HepG2 (cell line): Measurements from ENCODE around the gene WWTR1. TPM values are rescaled to one million over a fixed set of nuclear protein-coding genes. Genes with fewer than 3 reads are reported as not detected.
A peak's percentile ranks its signal among the peaks of the same experiment; 100 is the strongest.

ENCODE experiments used
- IRF2 ChIP-seq: IDR thresholded peaks from 2 replicates; pipeline ENCODE4 v1.6.1; 2018; ENCODE audit warnings: missing genetic modification reagents, missing compliant biosample characterization
- KDM2A ChIP-seq: sonication (generic); formaldehyde crosslinking; IDR thresholded peaks from 2 replicates; pipeline ENCODE4 v1.4.0; 2020; ENCODE audit warnings: low read depth, missing genetic modification reagents, borderline replicate concordance
- MEIS2 ChIP-seq: sonication (generic); formaldehyde crosslinking; IDR thresholded peaks from 2 replicates; pipeline ENCODE4 v1.9.0; 2021; ENCODE audit warnings: mild to moderate bottlenecking, missing genetic modification reagents
- NONO ChIP-seq, 2 experiments: fragments of 450-650 bp in 1 of 2; sonication (generic) in 1 of 2; formaldehyde crosslinking in 1 of 2; IDR thresholded peaks in 1 of 2; conservative IDR thresholded peaks in 1 of 2; 2 replicates each; pipeline versions ENCODE4 v1.6.1 to v1.8.0; 2017 to 2022; ENCODE audit warnings: mild to moderate bottlenecking in 1 of 2, missing genetic modification reagents in 1 of 2, moderate library complexity in 1 of 2
- POLR2A ChIP-seq, 2 experiments: IDR thresholded peaks; 2 replicates each; pipeline ENCODE4 v1.6.1; 2011; ENCODE audit warnings: low read depth in 2 of 2, low read length in 2 of 2, mild to moderate bottlenecking in 1 of 2, moderate library complexity in 1 of 2; ENCODE audit not compliant: insufficient read depth in 1 of 2
- RNF2 ChIP-seq: fragments of 450-650 bp; conservative IDR thresholded peaks from 2 replicates; pipeline ENCODE4 v1.6.1; 2016; ENCODE audit warnings: low read depth
- SMYD3 ChIP-seq: sonication (generic); formaldehyde crosslinking; IDR thresholded peaks from 2 replicates; pipeline ENCODE4 v1.8.1; 2023; ENCODE audit warnings: mild to moderate bottlenecking, missing genetic modification reagents
- SOX13 ChIP-seq, 3 experiments: fragments of 450-650 bp in 1 of 3; sonication (generic) in 1 of 3; formaldehyde crosslinking in 1 of 3; IDR thresholded peaks in 2 of 3; conservative IDR thresholded peaks in 1 of 3; 2 replicates each; pipeline versions ENCODE4 v1.5.0 to v1.6.1; 2016 to 2020; ENCODE audit warnings: antibody characterized with exemption in 1 of 3, mild to moderate bottlenecking in 1 of 3, missing compliant biosample characterization in 1 of 3, missing genetic modification reagents in 1 of 3, moderate library complexity in 1 of 3
- THAP11 ChIP-seq: IDR thresholded peaks from 2 replicates; pipeline ENCODE4 v1.6.1; 2016; ENCODE audit warnings: missing biosample characterization, missing genetic modification reagents
- ZBTB20 ChIP-seq: sonication (generic); formaldehyde crosslinking; IDR thresholded peaks from 2 replicates; pipeline ENCODE4 v1.8.1; 2023; ENCODE audit warnings: missing genetic modification reagents, low read depth, mild to moderate bottlenecking, borderline replicate concordance
- ZNF234 ChIP-seq: sonication (generic); formaldehyde crosslinking; conservative IDR thresholded peaks from 2 replicates; pipeline ENCODE4 v1.5.1; 2020; ENCODE audit warnings: mild to moderate bottlenecking, missing genetic modification reagents
- ZNF430 ChIP-seq: sonication (generic); formaldehyde crosslinking; IDR thresholded peaks from 2 replicates; pipeline ENCODE4 v1.9.0; 2021; ENCODE audit warnings: mild to moderate bottlenecking, missing genetic modification reagents
- ZNF746 ChIP-seq: sonication (generic); formaldehyde crosslinking; IDR thresholded peaks from 2 replicates; pipeline ENCODE4 v1.8.0; 2022; ENCODE audit warnings: mild to moderate bottlenecking, missing genetic modification reagents
- ZNF749 ChIP-seq: sonication (generic); formaldehyde crosslinking; IDR thresholded peaks from 2 replicates; pipeline ENCODE4 v1.8.0; 2022; ENCODE audit warnings: mild to moderate bottlenecking, missing genetic modification reagents, moderate library complexity, borderline replicate concordance
- ZSCAN9 ChIP-seq: IDR thresholded peaks from 2 replicates; pipeline ENCODE4 v1.6.1; 2016; ENCODE audit warnings: borderline replicate concordance
- polyA plus RNA-seq, 8 experiments: library from polyadenylated mRNA; depleted of rRNA in 3 of 8; stranded (reverse) in 7 of 8; unstranded in 1 of 8; fragments of >200 nt; fragmentation: Illumina TruSeq in 4 of 8; extraction: Trizol in 4 of 8; gene quantifications; 2 replicates each; pipeline versions ENCODE4 v1.2.1 to v1.2.3, GENCODE V29; 2011 to 2016; ENCODE audit warnings: low read depth in 4 of 8, missing spikeins in 1 of 8, mixed read lengths in 1 of 8; ENCODE audit not compliant: insufficient read depth in 1 of 8
- total RNA-seq, 5 experiments: library from RNA; depleted of rRNA; stranded (reverse); fragments of >200 nt; fragmentation: Illumina TruSeq; extraction: Trizol; gene quantifications; 2 replicates each; pipeline ENCODE4 v1.2.3, GENCODE V29; 2016; ENCODE audit warnings: low read depth in 1 of 5
- TF ChIP-seq, protein P1 (sequence below): sonication (generic); formaldehyde crosslinking; IDR thresholded peaks from 2 replicates; pipeline ENCODE4 v1.8.1; 2023; ENCODE audit warnings: mild to moderate bottlenecking, missing genetic modification reagents
- TF ChIP-seq, protein P2 (sequence below): sonication (generic); formaldehyde crosslinking; IDR thresholded peaks from 2 replicates; pipeline ENCODE4 v1.4.0; 2020; ENCODE audit warnings: missing genetic modification reagents
- TF ChIP-seq, protein P3 (sequence below): conservative IDR thresholded peaks from 2 replicates; pipeline ENCODE4 v1.6.1; 2018; ENCODE audit warnings: missing genetic modification reagents
- TF ChIP-seq, protein P4 (sequence below): IDR thresholded peaks from 2 replicates; pipeline ENCODE4 v1.6.1; 2016; ENCODE audit warnings: missing compliant biosample characterization, missing genetic modification reagents, borderline replicate concordance
- TF ChIP-seq, protein P5 (sequence below): IDR thresholded peaks from 2 replicates; pipeline ENCODE4 v1.6.1; 2012; ENCODE audit warnings: low read length, improper control_type of control experiment

WWTR1 gene
- total and polyA plus RNA-seq, 2 of the 13 experiments (the other 11 are each of a cell fraction or from before 2014, with no cell fraction given): 19.7 to 139 TPM

DNA sequence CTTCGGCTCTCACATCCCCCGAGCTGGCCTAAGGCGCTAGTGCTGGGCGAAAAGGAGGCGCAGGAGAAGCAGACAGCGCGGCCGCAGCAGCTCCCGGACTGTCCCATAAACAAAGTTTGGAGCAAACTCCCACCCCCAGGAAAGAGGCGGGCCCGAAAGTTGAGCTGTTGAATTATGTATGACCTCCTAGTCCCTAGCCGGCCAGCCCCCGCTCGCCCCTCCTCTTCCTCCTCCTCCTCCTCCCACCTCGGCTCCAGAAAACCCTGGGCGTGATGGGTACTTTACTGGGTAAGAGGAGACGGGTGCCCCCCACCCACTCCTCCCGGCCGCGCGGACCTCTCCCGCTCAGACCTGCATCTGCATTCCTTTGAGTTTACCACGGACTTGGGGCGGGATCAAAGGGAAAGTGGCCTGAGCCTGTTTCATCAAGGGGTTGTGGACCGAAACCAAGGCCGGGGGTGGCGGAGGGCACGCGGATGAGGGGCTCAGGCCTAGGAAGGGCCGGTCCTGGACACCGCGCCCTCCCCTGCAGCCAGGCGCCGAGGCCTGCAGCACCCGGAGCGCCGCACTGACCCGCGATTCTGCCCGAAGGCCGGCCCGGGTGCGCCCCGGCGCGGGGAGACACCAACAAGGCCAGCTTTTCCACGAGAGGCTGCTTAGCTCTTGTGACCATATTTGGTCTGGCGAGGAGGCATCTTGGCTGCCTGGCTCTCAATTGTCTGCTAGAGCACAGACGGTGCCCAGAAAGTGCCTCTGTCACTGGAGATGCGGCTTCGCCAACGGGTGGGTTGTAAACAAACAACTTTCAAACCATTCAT is at the start of gene WWTR1 (continued):
- TF ChIP-seq ZNF749 (CRISPR knock-in tag) (peak; percentile 82; the same call in 1 of the 2 replicates), IRF2 (CRISPR knock-in tag) (peak; percentile 39; the same call in 1 of the 2 replicates), THAP11 (peak; percentile 57), ZSCAN9 (peak; percentile 12; the same call in 1 of the 2 replicates), RNF2 (peak; percentile 43; the same call in 1 of the 2 replicates), MEIS2 (CRISPR knock-in tag) (peak; percentile 20; the same call in 1 of the 2 replicates), POLR2A (IDR thresholded peaks at IDR 0.05; ENCODE audit: insufficient read depth in 1 of 2, low read depth in 2 of 2, low read length in 2 of 2) (peak; percentile 81 to 89), SOX13 (IDR thresholded peaks at IDR 0.05) (no peak), SOX13 (CRISPR knock-in tag; conservative IDR thresholded peaks at IDR 0.05 in 1 of 2, IDR thresholded peaks at IDR 0.05 in 1 of 2) (0 out of 4 replicates have a peak, but pooled peaks of 1 of the 2 experiments have one; percentile 43), ZNF430 (CRISPR knock-in tag) (peak; percentile 86; the same call in 1 of the 2 replicates), SMYD3 (CRISPR knock-in tag) (0 out of 2 replicates have a peak, but pooled peaks have one; percentile 36), ZNF746 (CRISPR knock-in tag) (no peak), ZBTB20 (CRISPR knock-in tag) (0 out of 2 replicates have a peak, but pooled peaks have one; percentile 42), ZNF234 (CRISPR knock-in tag) (no peak), NONO (IDR thresholded peaks at IDR 0.05) (no peak), NONO (CRISPR knock-in tag; conservative IDR thresholded peaks at IDR 0.05) (peak; percentile 78), KDM2A (CRISPR knock-in tag) (peak; percentile 53; the same call in 1 of the 2 replicates)
- TF ChIP-seq, protein P1, sequence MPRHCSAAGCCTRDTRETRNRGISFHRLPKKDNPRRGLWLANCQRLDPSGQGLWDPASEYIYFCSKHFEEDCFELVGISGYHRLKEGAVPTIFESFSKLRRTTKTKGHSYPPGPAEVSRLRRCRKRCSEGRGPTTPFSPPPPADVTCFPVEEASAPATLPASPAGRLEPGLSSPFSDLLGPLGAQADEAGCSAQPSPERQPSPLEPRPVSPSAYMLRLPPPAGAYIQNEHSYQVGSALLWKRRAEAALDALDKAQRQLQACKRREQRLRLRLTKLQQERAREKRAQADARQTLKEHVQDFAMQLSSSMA (CRISPR knock-in tag): peak; percentile 37; the same call in 1 of the 2 replicates
- TF ChIP-seq, protein P2, sequence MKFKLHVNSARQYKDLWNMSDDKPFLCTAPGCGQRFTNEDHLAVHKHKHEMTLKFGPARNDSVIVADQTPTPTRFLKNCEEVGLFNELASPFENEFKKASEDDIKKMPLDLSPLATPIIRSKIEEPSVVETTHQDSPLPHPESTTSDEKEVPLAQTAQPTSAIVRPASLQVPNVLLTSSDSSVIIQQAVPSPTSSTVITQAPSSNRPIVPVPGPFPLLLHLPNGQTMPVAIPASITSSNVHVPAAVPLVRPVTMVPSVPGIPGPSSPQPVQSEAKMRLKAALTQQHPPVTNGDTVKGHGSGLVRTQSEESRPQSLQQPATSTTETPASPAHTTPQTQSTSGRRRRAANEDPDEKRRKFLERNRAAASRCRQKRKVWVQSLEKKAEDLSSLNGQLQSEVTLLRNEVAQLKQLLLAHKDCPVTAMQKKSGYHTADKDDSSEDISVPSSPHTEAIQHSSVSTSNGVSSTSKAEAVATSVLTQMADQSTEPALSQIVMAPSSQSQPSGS (CRISPR knock-in tag): peak; percentile 54; the same call in 1 of the 2 replicates
- TF ChIP-seq, protein P3, sequence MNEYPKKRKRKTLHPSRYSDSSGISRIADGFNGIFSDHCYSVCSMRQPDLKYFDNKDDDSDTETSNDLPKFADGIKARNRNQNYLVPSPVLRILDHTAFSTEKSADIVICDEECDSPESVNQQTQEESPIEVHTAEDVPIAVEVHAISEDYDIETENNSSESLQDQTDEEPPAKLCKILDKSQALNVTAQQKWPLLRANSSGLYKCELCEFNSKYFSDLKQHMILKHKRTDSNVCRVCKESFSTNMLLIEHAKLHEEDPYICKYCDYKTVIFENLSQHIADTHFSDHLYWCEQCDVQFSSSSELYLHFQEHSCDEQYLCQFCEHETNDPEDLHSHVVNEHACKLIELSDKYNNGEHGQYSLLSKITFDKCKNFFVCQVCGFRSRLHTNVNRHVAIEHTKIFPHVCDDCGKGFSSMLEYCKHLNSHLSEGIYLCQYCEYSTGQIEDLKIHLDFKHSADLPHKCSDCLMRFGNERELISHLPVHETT: no peak
- TF ChIP-seq, protein P4, sequence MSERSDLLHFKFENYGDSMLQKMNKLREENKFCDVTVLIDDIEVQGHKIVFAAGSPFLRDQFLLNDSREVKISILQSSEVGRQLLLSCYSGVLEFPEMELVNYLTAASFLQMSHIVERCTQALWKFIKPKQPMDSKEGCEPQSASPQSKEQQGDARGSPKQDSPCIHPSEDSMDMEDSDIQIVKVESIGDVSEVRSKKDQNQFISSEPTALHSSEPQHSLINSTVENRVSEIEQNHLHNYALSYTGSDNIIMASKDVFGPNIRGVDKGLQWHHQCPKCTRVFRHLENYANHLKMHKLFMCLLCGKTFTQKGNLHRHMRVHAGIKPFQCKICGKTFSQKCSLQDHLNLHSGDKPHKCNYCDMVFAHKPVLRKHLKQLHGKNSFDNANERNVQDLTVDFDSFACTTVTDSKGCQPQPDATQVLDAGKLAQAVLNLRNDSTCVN (CRISPR knock-in tag): peak; percentile 97
- TF ChIP-seq, protein P5, sequence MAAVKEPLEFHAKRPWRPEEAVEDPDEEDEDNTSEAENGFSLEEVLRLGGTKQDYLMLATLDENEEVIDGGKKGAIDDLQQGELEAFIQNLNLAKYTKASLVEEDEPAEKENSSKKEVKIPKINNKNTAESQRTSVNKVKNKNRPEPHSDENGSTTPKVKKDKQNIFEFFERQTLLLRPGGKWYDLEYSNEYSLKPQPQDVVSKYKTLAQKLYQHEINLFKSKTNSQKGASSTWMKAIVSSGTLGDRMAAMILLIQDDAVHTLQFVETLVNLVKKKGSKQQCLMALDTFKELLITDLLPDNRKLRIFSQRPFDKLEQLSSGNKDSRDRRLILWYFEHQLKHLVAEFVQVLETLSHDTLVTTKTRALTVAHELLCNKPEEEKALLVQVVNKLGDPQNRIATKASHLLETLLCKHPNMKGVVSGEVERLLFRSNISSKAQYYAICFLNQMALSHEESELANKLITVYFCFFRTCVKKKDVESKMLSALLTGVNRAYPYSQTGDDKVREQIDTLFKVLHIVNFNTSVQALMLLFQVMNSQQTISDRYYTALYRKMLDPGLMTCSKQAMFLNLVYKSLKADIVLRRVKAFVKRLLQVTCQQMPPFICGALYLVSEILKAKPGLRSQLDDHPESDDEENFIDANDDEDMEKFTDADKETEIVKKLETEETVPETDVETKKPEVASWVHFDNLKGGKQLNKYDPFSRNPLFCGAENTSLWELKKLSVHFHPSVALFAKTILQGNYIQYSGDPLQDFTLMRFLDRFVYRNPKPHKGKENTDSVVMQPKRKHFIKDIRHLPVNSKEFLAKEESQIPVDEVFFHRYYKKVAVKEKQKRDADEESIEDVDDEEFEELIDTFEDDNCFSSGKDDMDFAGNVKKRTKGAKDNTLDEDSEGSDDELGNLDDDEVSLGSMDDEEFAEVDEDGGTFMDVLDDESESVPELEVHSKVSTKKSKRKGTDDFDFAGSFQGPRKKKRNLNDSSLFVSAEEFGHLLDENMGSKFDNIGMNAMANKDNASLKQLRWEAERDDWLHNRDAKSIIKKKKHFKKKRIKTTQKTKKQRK: no peak
